GM12891 (cell line): ENCODE data around the gene NEIL3. TPM values are rescaled to one million over a fixed set of nuclear protein-coding genes. Genes with fewer than 3 reads are reported as not detected.
A peak's percentile ranks its signal among the peaks of the same experiment; 100 is the strongest.

Source experiments
- DNase-seq: peaks from one replicate; pipeline ENCODE4 v3.0.0; 2011; ENCODE audit warnings: low spot score; ENCODE audit not compliant: insufficient read length
- FAIRE-seq: peaks from 2 replicates; lab custom pipeline; 2011; peaks lifted over from hg19 to GRCh38; lab: Jason Lieb, UNC
- PAX5 ChIP-seq: IDR thresholded peaks from 2 replicates; pipeline ENCODE4 v1.6.1; 2011; ENCODE audit warnings: low read length, moderate library complexity, mild to moderate bottlenecking; ENCODE audit not compliant: insufficient read depth, severe bottlenecking
- POLR2A ChIP-seq: IDR thresholded peaks from 2 replicates; pipeline ENCODE4 v1.6.1; 2011; ENCODE audit warnings: low read depth, low read length, control low read depth
- POLR2AphosphoS5 ChIP-seq: IDR thresholded peaks from 2 replicates; pipeline ENCODE4 v1.6.1; 2011; ENCODE audit warnings: low read depth, low read length, control low read depth
- POU2F2 ChIP-seq: IDR thresholded peaks from 2 replicates; pipeline ENCODE4 v1.6.1; 2011; ENCODE audit warnings: low read depth, mild to moderate bottlenecking, control low read depth, low read length, moderate library complexity
- SPI1 ChIP-seq: IDR thresholded peaks from 2 replicates; pipeline ENCODE4 v1.6.1; 2011; ENCODE audit warnings: low read depth, low read length, control low read depth
- TAF1 ChIP-seq: IDR thresholded peaks from 2 replicates; pipeline ENCODE4 v1.6.1; 2011; ENCODE audit warnings: low read depth, low read length, control low read depth
- polyA plus RNA-seq: library from polyadenylated mRNA; unstranded; fragments of >200 nt; gene quantifications from one replicate; pipeline ENCODE4 v1.2.1, GENCODE V29; 2012; ENCODE audit warnings: low read depth, missing spikeins, inconsistent platforms; ENCODE audit not compliant: missing spikeins

NEIL3 gene
- 2.9 TPM for polyA plus RNA-seq

- TF ChIP-seq POLR2AphosphoS5 = peak; percentile 70
- no peak for TF ChIP-seq PAX5
- peak; percentile 69 for TF ChIP-seq POLR2A
- no peak for TF ChIP-seq POU2F2
- no peak for TF ChIP-seq TAF1
- no peak for TF ChIP-seq SPI1
- FAIRE-seq (peak; percentile 90), DNase-seq (peak; percentile 71)
Measured at GRCh38 chr4:177309522-177310371, at the start of gene NEIL3. Gene NEIL3, plus strand, starts transcription at chr4:177309874. Its CDS starts 80 bp downstream, at chr4:177309954.

GRCh38 chr4:177263818-177264217 is 45.9 kb upstream of the NEIL3 start:
- no peak for TF ChIP-seq POU2F2
- no peak for TF ChIP-seq POLR2AphosphoS5
- FAIRE-seq (no peak), DNase-seq (no peak)

GRCh38 chr4:177264788-177265422 is 44.8 kb upstream of the NEIL3 start:
- FAIRE-seq (no peak), DNase-seq (no peak)
- no peak for TF ChIP-seq POU2F2
- no peak for TF ChIP-seq SPI1
- TF ChIP-seq POLR2A = no peak
- TF ChIP-seq TAF1 = no peak
- TF ChIP-seq PAX5 = no peak
- TF ChIP-seq POLR2AphosphoS5 = no peak

GRCh38 chr4:177265729-177266128 is 43.9 kb upstream of the NEIL3 start:
- DNase-seq (no peak), FAIRE-seq (no peak)
- TF ChIP-seq POLR2A (no peak), POLR2AphosphoS5 (no peak), SPI1 (no peak), TAF1 (no peak), PAX5 (no peak), POU2F2 (no peak)

- DNase-seq (no peak), FAIRE-seq (no peak)
- TF ChIP-seq POU2F2 = no peak
- TF ChIP-seq SPI1 = no peak
- TF ChIP-seq PAX5 = no peak
- no peak for TF ChIP-seq TAF1
- TF ChIP-seq POLR2A = no peak
- TF ChIP-seq POLR2AphosphoS5 = no peak
Measured at GRCh38 chr4:177266506-177266905, 43.2 kb upstream of the NEIL3 start.

GRCh38 chr4:177267911-177268310 is 41.8 kb upstream of the NEIL3 start:
- DNase-seq (no peak), FAIRE-seq (no peak)
- TF ChIP-seq TAF1 (no peak), POLR2AphosphoS5 (no peak), POU2F2 (no peak), SPI1 (no peak), POLR2A (no peak)

DNA sequence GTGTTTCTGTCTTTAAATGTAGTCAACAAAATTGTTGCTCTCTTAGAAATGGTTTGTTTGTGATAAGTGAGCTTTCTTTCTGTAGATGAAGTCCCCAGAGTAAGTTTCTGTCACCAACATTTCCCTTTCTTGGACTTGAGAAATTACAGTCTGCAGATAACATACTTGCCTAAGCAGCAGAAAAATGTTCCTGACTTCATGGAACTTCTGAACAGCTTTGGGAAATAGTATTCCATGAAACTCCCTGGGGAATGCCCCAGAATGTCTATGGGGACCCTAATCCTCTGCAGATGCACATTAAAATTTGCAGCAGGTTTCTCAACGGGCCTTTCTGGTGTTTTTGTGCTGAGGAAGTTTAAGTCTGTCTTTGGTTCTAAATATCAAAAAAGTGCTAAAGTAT is 38.6 kb upstream of the NEIL3 start:
- FAIRE-seq (no peak), DNase-seq (no peak)
- TF ChIP-seq SPI1 = no peak
- no peak for TF ChIP-seq POLR2AphosphoS5
- no peak for TF ChIP-seq PAX5
- TF ChIP-seq TAF1 = no peak

DNA sequence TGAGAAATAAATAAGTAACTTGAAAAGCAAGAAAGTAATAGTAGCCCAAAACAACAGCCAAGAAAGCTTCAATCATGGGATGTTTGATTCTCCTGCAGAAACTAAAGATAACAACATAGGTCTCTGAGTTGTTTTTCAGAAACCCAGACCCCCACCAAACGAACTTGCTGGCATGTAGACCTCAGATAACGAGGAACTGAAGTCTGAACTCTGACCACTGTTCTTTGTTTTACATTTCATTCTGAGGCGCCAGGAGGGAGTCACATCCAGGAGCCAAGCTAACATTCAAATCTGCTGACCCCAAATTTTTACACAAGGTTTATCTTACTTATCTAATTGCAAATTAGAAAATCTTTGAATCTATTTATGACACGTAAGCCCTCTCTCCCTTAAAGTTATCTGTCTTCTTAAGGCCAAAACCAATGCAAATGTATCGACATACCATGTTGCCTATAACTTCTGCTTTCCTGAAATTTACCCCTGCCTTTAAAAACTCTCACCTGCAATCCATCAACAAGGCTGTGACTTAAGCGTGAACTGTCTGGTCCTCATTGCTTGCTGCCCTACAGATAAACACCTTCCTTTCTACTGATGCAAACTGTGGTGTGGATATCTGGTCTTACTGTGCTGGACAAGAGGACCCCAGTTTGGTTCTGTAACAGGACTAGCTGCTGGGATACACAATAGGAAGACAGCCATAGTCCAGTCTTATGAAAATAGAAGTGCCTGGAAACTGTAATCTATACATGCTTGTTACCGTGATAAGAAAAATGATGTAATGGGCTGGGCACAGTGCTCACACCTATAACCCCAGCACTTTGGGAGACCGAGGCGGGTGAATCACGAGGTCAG is 37.5 kb upstream of the NEIL3 start:
- DNase-seq (no peak), FAIRE-seq (no peak)
- no peak for TF ChIP-seq POLR2AphosphoS5
- no peak for TF ChIP-seq TAF1
- TF ChIP-seq SPI1 = no peak
- no peak for TF ChIP-seq PAX5
- no peak for TF ChIP-seq POU2F2
- TF ChIP-seq POLR2A = no peak

GRCh38 chr4:177275999-177276398 is 33.7 kb upstream of the NEIL3 start:
- TF ChIP-seq POU2F2 (no peak), POLR2AphosphoS5 (no peak), POLR2A (no peak), TAF1 (no peak), SPI1 (no peak), PAX5 (no peak)
- DNase-seq (no peak), FAIRE-seq (no peak)

- no peak for DNase-seq
- FAIRE-seq = no peak
- TF ChIP-seq POU2F2 = no peak
- TF ChIP-seq POLR2AphosphoS5 = no peak
- no peak for TF ChIP-seq TAF1
- TF ChIP-seq POLR2A = no peak
- TF ChIP-seq PAX5 = no peak
- no peak for TF ChIP-seq SPI1
Measured at GRCh38 chr4:177281351-177281909, 28.2 kb upstream of the NEIL3 start.
